ENCODE results near the gene DDX49.

GRCh38 chr19:18895824-18896341 lies 23.6 kb upstream of the DDX49 start, which contains the start of gene CERS1:
- TF ChIP-seq CTCF (IDR thresholded peaks at IDR 0.05; ENCODE audit: poor library complexity) (no peak), EZH2 (IDR thresholded peaks at IDR 0.05; ENCODE audit: borderline replicate concordance) (no peak), EZH2phosphoT487 (IDR thresholded peaks at IDR 0.05; ENCODE audit: low read depth, severe bottlenecking, unreplicated experiment) (no peak)
